ENCODE measurements around the gene TMEM165. TPM values are rescaled to one million over a fixed set of nuclear protein-coding genes. Genes with fewer than 3 reads are reported as not detected.
A peak's percentile ranks its signal among the peaks of the same experiment; 100 is the strongest.

The TMEM165 gene
- total and polyA plus RNA-seq, 2 donors (not counting 1 experiment from before 2014, with no cell fraction given), result 108 to 183 TPM

DNA sequence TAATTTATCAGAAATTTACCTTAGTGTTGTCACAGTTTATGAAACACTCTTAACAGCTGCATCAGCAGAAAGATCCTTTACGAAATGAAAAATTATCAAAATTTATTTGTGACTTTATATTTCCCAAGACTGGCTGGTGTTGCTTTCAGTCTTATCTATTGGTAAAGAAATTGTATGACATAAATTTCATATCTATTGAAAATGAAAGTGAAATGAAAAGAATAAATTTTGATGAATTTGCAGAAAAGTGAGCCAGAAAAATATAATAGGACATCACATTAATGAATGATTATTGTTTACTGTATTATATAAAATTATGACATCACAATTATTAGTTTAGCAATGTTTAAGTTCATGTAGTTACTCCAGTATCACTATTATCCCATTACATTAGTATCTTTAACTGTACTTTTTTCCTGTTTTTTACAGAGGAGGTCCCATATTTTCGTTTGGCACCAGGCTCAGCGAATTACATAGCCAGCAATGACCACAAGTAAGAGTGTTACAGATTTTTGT, 13.2 kb upstream of the TMEM165 start:
- Histone ChIP-seq H3K79me2 (ENCODE audit: control insufficient read depth, insufficient read depth, low read length) (no peaks in the 10 kb centered on the region), H3K4me3 (replicated peaks in 1 of 4; ENCODE audit: control extremely low read depth in 1 of 4, insufficient read depth in 1 of 4, low read depth in 3 of 4, low read length in 4 of 4) (no peak overlapping the region), H3K27me3 (ENCODE audit: control insufficient read depth, insufficient read depth, low read length) (no peaks in the 10 kb centered on the region), H4K20me1 (ENCODE audit: control insufficient read depth, extremely low read depth, insufficient read depth, low read length) (no peaks in the 10 kb centered on the region), H3K9me3 (ENCODE audit: control insufficient read depth, insufficient read depth, low read depth, low read length) (no peaks in the 10 kb centered on the region), H3K9ac (ENCODE audit: insufficient read depth, low read length) (no peak overlapping the region), H3K4me1 (ENCODE audit: control insufficient read depth, extremely low read depth, insufficient read depth, low read length) (no peaks in the 10 kb centered on the region), H3K4me2 (ENCODE audit: extremely low read depth, insufficient read depth, low read length) (no peak overlapping the region), H2AFZ (ENCODE audit: low read length) (no peak overlapping the region), H3K27ac (ENCODE audit: insufficient read depth, low read length) (no peak overlapping the region), H3K36me3 (ENCODE audit: control insufficient read depth, insufficient read depth, low read length) (no peaks in the 10 kb centered on the region)
- no peak for DNase-seq (ENCODE audit: low read depth in 2 of 2)
- TF ChIP-seq, protein P1, sequence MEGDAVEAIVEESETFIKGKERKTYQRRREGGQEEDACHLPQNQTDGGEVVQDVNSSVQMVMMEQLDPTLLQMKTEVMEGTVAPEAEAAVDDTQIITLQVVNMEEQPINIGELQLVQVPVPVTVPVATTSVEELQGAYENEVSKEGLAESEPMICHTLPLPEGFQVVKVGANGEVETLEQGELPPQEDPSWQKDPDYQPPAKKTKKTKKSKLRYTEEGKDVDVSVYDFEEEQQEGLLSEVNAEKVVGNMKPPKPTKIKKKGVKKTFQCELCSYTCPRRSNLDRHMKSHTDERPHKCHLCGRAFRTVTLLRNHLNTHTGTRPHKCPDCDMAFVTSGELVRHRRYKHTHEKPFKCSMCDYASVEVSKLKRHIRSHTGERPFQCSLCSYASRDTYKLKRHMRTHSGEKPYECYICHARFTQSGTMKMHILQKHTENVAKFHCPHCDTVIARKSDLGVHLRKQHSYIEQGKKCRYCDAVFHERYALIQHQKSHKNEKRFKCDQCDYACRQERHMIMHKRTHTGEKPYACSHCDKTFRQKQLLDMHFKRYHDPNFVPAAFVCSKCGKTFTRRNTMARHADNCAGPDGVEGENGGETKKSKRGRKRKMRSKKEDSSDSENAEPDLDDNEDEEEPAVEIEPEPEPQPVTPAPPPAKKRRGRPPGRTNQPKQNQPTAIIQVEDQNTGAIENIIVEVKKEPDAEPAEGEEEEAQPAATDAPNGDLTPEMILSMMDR (conservative IDR thresholded peaks at IDR 0.05 in 1 of 2, IDR thresholded peaks at IDR 0.05 in 1 of 2; ENCODE audit: low read depth in 1 of 2, low read length in 2 of 2), result no peak

GRCh38 chr4:55385201-55385649, 10.5 kb upstream of the TMEM165 start:
- DNase-seq (ENCODE audit: low read depth in 2 of 2), result peak in 1 of 2 donors; percentile 55
- Histone ChIP-seq H2AFZ (ENCODE audit: low read length) (no peak overlapping the region), H3K4me1 (ENCODE audit: control insufficient read depth, extremely low read depth, insufficient read depth, low read length) (no peaks in the 10 kb centered on the region), H3K4me2 (ENCODE audit: extremely low read depth, insufficient read depth, low read length) (no peak overlapping the region), H3K4me3 (replicated peaks in 1 of 4; ENCODE audit: control extremely low read depth in 1 of 4, insufficient read depth in 1 of 4, low read depth in 3 of 4, low read length in 4 of 4) (no peak overlapping the region), H3K9ac (ENCODE audit: insufficient read depth, low read length) (no peak overlapping the region), H4K20me1 (ENCODE audit: control insufficient read depth, extremely low read depth, insufficient read depth, low read length) (no peaks in the 10 kb centered on the region), H3K36me3 (ENCODE audit: control insufficient read depth, insufficient read depth, low read length) (no peaks in the 10 kb centered on the region), H3K9me3 (ENCODE audit: control insufficient read depth, insufficient read depth, low read depth, low read length) (no peaks in the 10 kb centered on the region), H3K27me3 (ENCODE audit: control insufficient read depth, insufficient read depth, low read length) (no peaks in the 10 kb centered on the region), H3K79me2 (ENCODE audit: control insufficient read depth, insufficient read depth, low read length) (no peaks in the 10 kb centered on the region), H3K27ac (ENCODE audit: insufficient read depth, low read length) (no peak overlapping the region)
- TF ChIP-seq, protein P1 (conservative IDR thresholded peaks at IDR 0.05 in 1 of 2, IDR thresholded peaks at IDR 0.05 in 1 of 2; ENCODE audit: low read depth in 1 of 2, low read length in 2 of 2), result no peak
- no peak for TF ChIP-seq EZH2 (IDR thresholded peaks at IDR 0.05; ENCODE audit: low read length, missing control alignments)

- no peaks in the 10 kb centered on the region for H3K79me2 ChIP-seq (ENCODE audit: control insufficient read depth, insufficient read depth, low read length)
- H3K9me3 ChIP-seq (ENCODE audit: control insufficient read depth, insufficient read depth, low read depth, low read length), result no peaks in the 10 kb centered on the region
- H3K9ac ChIP-seq (ENCODE audit: insufficient read depth, low read length), result no peak overlapping the region
- no peak overlapping the region for H3K27ac ChIP-seq (ENCODE audit: insufficient read depth, low read length)
- no peak overlapping the region for H3K4me3 ChIP-seq (replicated peaks in 1 of 4; ENCODE audit: control extremely low read depth in 1 of 4, insufficient read depth in 1 of 4, low read depth in 3 of 4, low read length in 4 of 4)
- DNase-seq (ENCODE audit: low read depth in 2 of 2), result peak; percentile 17 to 49
- H3K36me3 ChIP-seq (ENCODE audit: control insufficient read depth, insufficient read depth, low read length), result no peaks in the 10 kb centered on the region
- no peak overlapping the region for H3K4me2 ChIP-seq (ENCODE audit: extremely low read depth, insufficient read depth, low read length)
- no peaks in the 10 kb centered on the region for H4K20me1 ChIP-seq (ENCODE audit: control insufficient read depth, extremely low read depth, insufficient read depth, low read length)
- no peaks in the 10 kb centered on the region for H3K4me1 ChIP-seq (ENCODE audit: control insufficient read depth, extremely low read depth, insufficient read depth, low read length)
- no peak overlapping the region for H2AFZ ChIP-seq (ENCODE audit: low read length)
- no peak for TF ChIP-seq EZH2 (IDR thresholded peaks at IDR 0.05; ENCODE audit: low read length, missing control alignments)
- TF ChIP-seq, protein P1 (conservative IDR thresholded peaks at IDR 0.05 in 1 of 2, IDR thresholded peaks at IDR 0.05 in 1 of 2; ENCODE audit: low read depth in 1 of 2, low read length in 2 of 2), result no peak
- H3K27me3 ChIP-seq (ENCODE audit: control insufficient read depth, insufficient read depth, low read length), result no peaks in the 10 kb centered on the region
Measured at GRCh38 chr4:55386073-55386472, 9.7 kb upstream of the TMEM165 start.

Measured in fibroblast of lung (primary cell).